H1 (cell line): ENCODE results near the gene SPPL3. TPM values are rescaled to one million over a fixed set of nuclear protein-coding genes. Genes with fewer than 3 reads are reported as not detected.

Experiments used
- CTCF ChIA-PET: fragments of 300-600 bp; sonication (Branson Sonifier 250); formaldehyde crosslinking; loops from one replicate; lab custom pipeline; 2021; ENCODE audit not compliant: partially characterized antibody; lab: Charles Lee
- POLR2A ChIA-PET: fragments of 300-600 bp; sonication (Branson Sonifier 250); formaldehyde crosslinking; loops from one replicate; lab custom pipeline; 2021; ENCODE audit warnings: inconsistent platforms; ENCODE audit not compliant: partially characterized antibody; lab: Charles Lee
- DNase-seq, 2 experiments: peaks; one replicate each; pipeline versions ENCODE4 v3.0.0 to v3.0.0-alpha.2; 2010 to 2022; ENCODE audit warnings: low spot score in 2 of 2, low read depth in 1 of 2, mixed read lengths in 1 of 2
- FAIRE-seq: peaks from 2 replicates; lab custom pipeline; 2011; peaks lifted over from hg19 to GRCh38; lab: Jason Lieb, UNC
- H2AFZ ChIP-seq: 2 replicates; pipeline ENCODE4 v1.8.1; 2012; ENCODE audit warnings: low read length, inconsistent platforms
- H2AK5ac ChIP-seq: 2 replicates; pipeline ENCODE4 v1.6.1; 2013; ENCODE audit warnings: low read depth, low read length
- H2BK120ac ChIP-seq: replicated peaks from 2 replicates; pipeline ENCODE3; 2013; ENCODE audit warnings: low read depth, low read length, inconsistent platforms
- H2BK12ac ChIP-seq: 2 replicates; pipeline ENCODE4 v1.6.1; 2013; ENCODE audit warnings: low read depth, low read length
- H2BK15ac ChIP-seq: 2 replicates; pipeline ENCODE4 v1.6.1; 2013; ENCODE audit warnings: low read length
- H2BK20ac ChIP-seq: 2 replicates; pipeline ENCODE4 v1.6.1; 2013; ENCODE audit warnings: low read length
- H2BK5ac ChIP-seq: 2 replicates; pipeline ENCODE4 v1.6.1; 2013; ENCODE audit warnings: low read depth, low read length
- H3K14ac ChIP-seq: 2 replicates; pipeline ENCODE4 v1.6.1; 2013; ENCODE audit warnings: inconsistent platforms; ENCODE audit not compliant: insufficient read length
- H3K18ac ChIP-seq: 2 replicates; pipeline ENCODE4 v1.6.1; 2013; ENCODE audit warnings: low read length; ENCODE audit errors: extremely low read depth
- H3K23ac ChIP-seq: 2 replicates; pipeline ENCODE4 v1.6.1; 2013; ENCODE audit warnings: inconsistent platforms; ENCODE audit not compliant: insufficient read length
- H3K23me2 ChIP-seq: 2 replicates; pipeline ENCODE4 v1.6.1; 2013; ENCODE audit warnings: low read depth, low read length
- H3K27ac ChIP-seq: 2 replicates; pipeline ENCODE4 v1.6.1; 2011; ENCODE audit warnings: low read depth, low read length, inconsistent platforms
- H3K27me3 ChIP-seq, 4 experiments: replicated peaks in 1 of 4; 1 replicate in 1 of 4; 2 replicates in 3 of 4; pipeline versions ENCODE4 v1.6.1 to v1.8.1; 2011 to 2013; ENCODE audit warnings: low read length in 3 of 4, mild to moderate bottlenecking in 3 of 4, inconsistent platforms in 2 of 4, mixed read lengths in 2 of 4, moderate library complexity in 1 of 4; ENCODE audit not compliant: control insufficient read depth in 3 of 4, insufficient read depth in 3 of 4; ENCODE audit errors: extremely low read depth in 1 of 4
- H3K36me3 ChIP-seq, 4 experiments: 2 replicates each; pipeline versions ENCODE4 v1.6.1 to v1.8.1; 2011 to 2013; ENCODE audit warnings: mild to moderate bottlenecking in 4 of 4, low read length in 3 of 4, moderate library complexity in 2 of 4, control low read depth in 1 of 4, inconsistent platforms in 1 of 4; ENCODE audit not compliant: insufficient read depth in 4 of 4, control insufficient read depth in 2 of 4
- H3K4ac ChIP-seq: replicated peaks from 2 replicates; pipeline ENCODE3; 2013; ENCODE audit warnings: low read length, low read depth, mixed read lengths, inconsistent platforms; ENCODE audit not compliant: insufficient read length
- H3K4me1 ChIP-seq, 4 experiments: replicated peaks in 1 of 4; 1 replicate in 1 of 4; 2 replicates in 3 of 4; pipeline versions ENCODE4 v1.6.1 to v1.8.1; 2011 to 2013; ENCODE audit warnings: low read length in 3 of 4, inconsistent platforms in 2 of 4, mixed read lengths in 1 of 4; ENCODE audit not compliant: insufficient read depth in 4 of 4, control insufficient read depth in 3 of 4
- H3K4me2 ChIP-seq, 2 experiments: 2 replicates each; pipeline versions ENCODE4 v1.6.1 to v1.8.1; 2011 to 2013; ENCODE audit warnings: low read depth in 2 of 2, low read length in 2 of 2, control low read depth in 1 of 2, inconsistent platforms in 1 of 2, mild to moderate bottlenecking in 1 of 2; ENCODE audit not compliant: insufficient read depth in 1 of 2
- H3K4me3 ChIP-seq, 4 experiments: fragments of 200-600, 300-600 bp in 1 of 4; sonication (generic), shearing (Covaris generic), sonication (Bioruptor Twin) in 1 of 4; 2 replicates each; pipeline versions ENCODE4 v1.5.1 to v1.8.1; 2011 to 2016; ENCODE audit warnings: low read length in 4 of 4, low read depth in 3 of 4, control low read depth in 2 of 4, inconsistent platforms in 2 of 4, mild to moderate bottlenecking in 2 of 4, mixed read lengths in 1 of 4, moderate library complexity in 1 of 4; ENCODE audit not compliant: insufficient read depth in 2 of 4; ENCODE audit errors: extremely low read depth in 1 of 4
- H3K56ac ChIP-seq: replicated peaks from 2 replicates; pipeline ENCODE3; 2013; ENCODE audit warnings: low read depth, mild to moderate bottlenecking, mixed read lengths, low read length, inconsistent platforms; ENCODE audit not compliant: insufficient read length
- H3K79me1 ChIP-seq: 2 replicates; pipeline ENCODE4 v1.6.1; 2013; ENCODE audit warnings: low read depth, low read length, control low read depth
- H3K79me2 ChIP-seq, 2 experiments: 2 replicates each; pipeline versions ENCODE4 v1.6.1 to v1.8.1; 2012 to 2013; ENCODE audit warnings: low read length in 2 of 2, mild to moderate bottlenecking in 2 of 2, inconsistent platforms in 1 of 2; ENCODE audit not compliant: insufficient read depth in 2 of 2, control insufficient read depth in 1 of 2
- H3K9ac ChIP-seq, 4 experiments: replicated peaks in 1 of 4; 1 replicate in 1 of 4; 2 replicates in 3 of 4; pipeline versions ENCODE4 v1.6.1 to v1.8.1; 2011 to 2013; ENCODE audit warnings: low read depth in 3 of 4, low read length in 3 of 4, control low read depth in 2 of 4, mild to moderate bottlenecking in 2 of 4, moderate library complexity in 2 of 4, inconsistent platforms in 1 of 4; ENCODE audit errors: extremely low read depth in 1 of 4
- H3K9me3 ChIP-seq, 2 experiments: 2 replicates each; pipeline versions ENCODE4 v1.6.1 to v1.8.1; 2012 to 2013; ENCODE audit warnings: mild to moderate bottlenecking in 2 of 2, moderate library complexity in 2 of 2, control low read depth in 1 of 2, inconsistent platforms in 1 of 2, low read depth in 1 of 2, low read length in 1 of 2, mixed read lengths in 1 of 2; ENCODE audit not compliant: insufficient read depth in 2 of 2
- H4K20me1 ChIP-seq, 2 experiments: replicated peaks in 1 of 2; 2 replicates each; pipeline versions ENCODE3 to v1.8.1; 2011 to 2013; ENCODE audit warnings: inconsistent platforms in 2 of 2, low read length in 2 of 2, mild to moderate bottlenecking in 1 of 2; ENCODE audit not compliant: insufficient read depth in 2 of 2, control insufficient read depth in 1 of 2
- H4K5ac ChIP-seq: 2 replicates; pipeline ENCODE4 v1.6.1; 2013; ENCODE audit warnings: low read length, low read depth, mixed read lengths, inconsistent platforms; ENCODE audit not compliant: insufficient read length
- H4K8ac ChIP-seq: 2 replicates; pipeline ENCODE4 v1.8.0; 2013; ENCODE audit warnings: mild to moderate bottlenecking, moderate library complexity, low read length, inconsistent platforms; ENCODE audit not compliant: insufficient read depth; ENCODE audit errors: extremely low read depth
- H4K91ac ChIP-seq: replicated peaks from 2 replicates; pipeline ENCODE3; 2013; ENCODE audit warnings: low read length, mixed read lengths, inconsistent platforms; ENCODE audit not compliant: insufficient read length
- CBX5 ChIP-seq: fragments of 300-800, 300-1000 bp; sonication (generic); IDR thresholded peaks from 2 replicates; pipeline ENCODE4 v1.7.1; 2016; ENCODE audit warnings: antibody characterized with exemption, low read length, low read depth
- CHD2 ChIP-seq: IDR thresholded peaks from 2 replicates; pipeline ENCODE4 v1.6.1; 2012; ENCODE audit warnings: low read length, improper control_type of control experiment
- E2F6 ChIP-seq: IDR thresholded peaks from 2 replicates; pipeline ENCODE4 v1.6.1; 2012; ENCODE audit warnings: inconsistent platforms
- HDAC2 ChIP-seq, 2 experiments: fragments of 300-600 bp in 1 of 2; sonication (generic) in 1 of 2; IDR thresholded peaks; 2 replicates each; pipeline ENCODE4 v1.6.1; 2011 to 2012; ENCODE audit warnings: low read depth in 2 of 2, low read length in 2 of 2, mild to moderate bottlenecking in 2 of 2, moderate library complexity in 2 of 2, borderline replicate concordance in 1 of 2, inconsistent platforms in 1 of 2
- JUND ChIP-seq: IDR thresholded peaks from 2 replicates; pipeline ENCODE4 v1.6.1; 2011; ENCODE audit warnings: mild to moderate bottlenecking, improper control_type of control experiment, low read length
- KDM4A ChIP-seq: IDR thresholded peaks from one replicate; pipeline ENCODE4 v1.7.1; 2012; ENCODE audit warnings: low read depth, mild to moderate bottlenecking, moderate library complexity, low read length, inconsistent platforms; ENCODE audit not compliant: severe bottlenecking
- MAFK ChIP-seq: IDR thresholded peaks from 2 replicates; pipeline ENCODE4 v1.6.1; 2012; ENCODE audit warnings: low read depth, mild to moderate bottlenecking, improper control_type of control experiment, low read length
- POLR2AphosphoS5 ChIP-seq: IDR thresholded peaks from 2 replicates; pipeline ENCODE4 v1.6.1; 2011; ENCODE audit warnings: low read depth, low read length
- POU5F1 ChIP-seq: IDR thresholded peaks from 2 replicates; pipeline ENCODE4 v1.6.1; 2011; ENCODE audit warnings: low read depth, mild to moderate bottlenecking, low read length, moderate library complexity
- RAD21 ChIP-seq, 2 experiments: IDR thresholded peaks in 1 of 2; conservative IDR thresholded peaks in 1 of 2; 2 replicates each; pipeline ENCODE4 v1.6.1; 2011; ENCODE audit warnings: low read depth in 2 of 2, low read length in 2 of 2, improper control_type of control experiment in 1 of 2, inconsistent platforms in 1 of 2, mild to moderate bottlenecking in 1 of 2, moderate library complexity in 1 of 2
- SIN3A ChIP-seq, 2 experiments: IDR thresholded peaks in 1 of 2; conservative IDR thresholded peaks in 1 of 2; 2 replicates each; pipeline ENCODE4 v1.6.1; 2011 to 2012; ENCODE audit warnings: low read length in 2 of 2, improper control_type of control experiment in 1 of 2, low read depth in 1 of 2, mild to moderate bottlenecking in 1 of 2
- SP2 ChIP-seq: IDR thresholded peaks from 2 replicates; pipeline ENCODE4 v1.6.1; 2012; ENCODE audit warnings: mild to moderate bottlenecking, low read length, inconsistent platforms
- SP4 ChIP-seq: IDR thresholded peaks from 2 replicates; pipeline ENCODE4 v1.6.1; 2012; ENCODE audit warnings: low read length, inconsistent platforms
- YY1 ChIP-seq: IDR thresholded peaks from 2 replicates; pipeline ENCODE4 v1.6.1; 2011; ENCODE audit warnings: low read depth, mild to moderate bottlenecking, low read length
- polyA plus RNA-seq, 7 experiments: library from polyadenylated mRNA; depleted of rRNA in 3 of 7; stranded (reverse) in 5 of 7; unstranded in 2 of 7; fragments of >200 nt in 5 of 7; fragments of 200-250 nt in 2 of 7; gene quantifications; 1 replicate in 5 of 7; 2 replicates in 1 of 7; 4 replicates in 1 of 7; pipeline versions ENCODE4 v1.2.1 to v1.2.3, GENCODE V29; 2011 to 2013; ENCODE audit warnings: missing spikeins in 2 of 7, mixed read lengths in 2 of 7
- total RNA-seq: library from RNA; stranded (reverse); fragmentation: NEBNext Ultra II Directional; extraction: Animal tissue kit (Norgen Biotek cat#: 25700); gene quantifications from 2 replicates; pipeline ENCODE4 v1.2.1, GENCODE V29; 2021

The SPPL3 gene
- total and polyA plus RNA-seq, 2 of the 8 experiments (the other 6 are each of a cell fraction or from before 2014, with no cell fraction given): 27.3 to 48.4 TPM

GRCh38 chr12:120800665-120801064 is 103.5 kb downstream of the SPPL3 start:
- Histone ChIP-seq H2BK5ac (no peak overlapping the region), H3K4me1 (peaks cover 0 to 10% (median 1%) of the 10 kb centered on the region in 4 experiments; a peak in 3 of 7 replicates), H4K5ac (no peak overlapping the region), H2AK5ac (no peak overlapping the region), H3K4me3 (no peak overlapping the region), H4K91ac (no peak overlapping the region), H3K27me3 (no peaks in the 10 kb centered on the region), H2BK20ac (no peak overlapping the region), H3K23ac (no peak overlapping the region), H3K18ac (no peak overlapping the region), H3K27ac (no peak overlapping the region), H2BK15ac (no peak overlapping the region), H3K9me3 (no peaks in the 10 kb centered on the region; a peak in 2 of 4 replicates), H4K8ac (no peak overlapping the region), H3K9ac (no peak overlapping the region), H4K20me1 (peaks cover 0 to 1% of the 10 kb centered on the region in 2 experiments), H3K23me2 (no peaks in the 10 kb centered on the region), H3K14ac (no peak overlapping the region), H3K56ac (no peak overlapping the region), H3K36me3 (no peaks in the 10 kb centered on the region; a peak in 1 of 8 replicates), H2BK120ac (no peak overlapping the region), H3K4me2 (no peak overlapping the region), H3K79me1 (no peaks in the 10 kb centered on the region; the same call in 1 of the 2 replicates), H3K79me2 (peaks cover 0 to 7% of the 10 kb centered on the region in 2 experiments; a peak in 1 of 4 replicates), H3K4ac (no peak overlapping the region), H2AFZ (no peak overlapping the region), H2BK12ac (no peak overlapping the region)
- ChIA-PET POLR2A (interaction anchor here (0.6 to 1.6 kb wide), 4 partner anchors 14 to 151 kb away, joined by 3 to 4 read pairs (median 4); no protein-coding TSS in a partner anchor), CTCF (interaction anchor here (0.6 to 2.7 kb wide), 8 partner anchors 11 to 348 kb away, joined by 3 to 9 read pairs (median 3); no protein-coding TSS in a partner anchor)
- no peak for FAIRE-seq
- no peak for DNase-seq
- TF ChIP-seq SIN3A (conservative IDR thresholded peaks at IDR 0.05 in 1 of 2, IDR thresholded peaks at IDR 0.05 in 1 of 2; ENCODE audit: low read depth in 1 of 2, low read length in 2 of 2) (no peak), SP2 (no peak), KDM4A (no peak), JUND (no peak), CHD2 (no peak), YY1 (no peak), RAD21 (IDR thresholded peaks at IDR 0.05 in 1 of 2, conservative IDR thresholded peaks at IDR 0.05 in 1 of 2; ENCODE audit: low read depth in 2 of 2, low read length in 2 of 2) (no peak), CBX5 (no peak), HDAC2 (IDR thresholded peaks at IDR 0.05; ENCODE audit: borderline replicate concordance in 1 of 2, low read depth in 2 of 2, low read length in 2 of 2) (no peak), MAFK (no peak), E2F6 (no peak), POU5F1 (no peak), SP4 (no peak), POLR2AphosphoS5 (no peak)
